Measurements from ENCODE around the gene TTLL9. TPM values are rescaled to one million over a fixed set of nuclear protein-coding genes. Genes with fewer than 3 reads are reported as not detected.
A peak's percentile ranks its signal among the peaks of the same experiment; 100 is the strongest.
"Not testable (repeated sequence)": the region's sequence is repeated elsewhere in the genome, so short reads cannot be mapped to it uniquely, and the experiment has no call there.

Gene TTLL9
- polyA plus RNA-seq, 1 donor from 2014 or later: not detected

GRCh38 chr20:31922588-31922987 is 52.2 kb downstream of the TTLL9 start:
- Mint-ChIP-seq H3K4me3 (no peak overlapping the region), H3K27me3 (peaks cover 4% of the 10 kb centered on the region), H3K27ac (no peak overlapping the region), H3K36me3 (no peaks in the 10 kb centered on the region), H3K9me3 (no peaks in the 10 kb centered on the region), H3K4me1 (peaks cover 0 to 7% (median 2%) of the 10 kb centered on the region in 3 donors)

- Mint-ChIP-seq H3K4me3 (no peak overlapping the region), H3K9me3 (no peaks in the 10 kb centered on the region), H3K36me3 (no peaks in the 10 kb centered on the region), H3K4me1 (peaks cover 0 to 2% (median 0%) of the 10 kb centered on the region in 3 donors), H3K27ac (no peak overlapping the region), H3K27me3 (peaks cover 4% of the 10 kb centered on the region)
These were observed 53.2 kb downstream of the TTLL9 start for GRCh38 chr20:31923388-31924331.

- no peaks in the 10 kb centered on the region for H3K36me3 Mint-ChIP-seq
- no peak overlapping the region for H3K27ac Mint-ChIP-seq
- no peak overlapping the region for H3K4me3 Mint-ChIP-seq
- peaks cover 0 to 2% (median 0%) of the 10 kb centered on the region in 3 donors for H3K4me1 Mint-ChIP-seq
- H3K9me3 Mint-ChIP-seq: no peaks in the 10 kb centered on the region
- H3K27me3 Mint-ChIP-seq: peaks cover 4% of the 10 kb centered on the region
These were observed 54.1 kb downstream of the TTLL9 start for GRCh38 chr20:31924561-31924960.

GRCh38 chr20:31925631-31926030 is 55.2 kb downstream of the TTLL9 start:
- no peaks in the 10 kb centered on the region for H3K9me3 Mint-ChIP-seq
- H3K27ac Mint-ChIP-seq: no peak overlapping the region
- H3K4me3 Mint-ChIP-seq: no peak overlapping the region
- peaks cover 4% of the 10 kb centered on the region for H3K27me3 Mint-ChIP-seq
- no peaks in the 10 kb centered on the region for H3K36me3 Mint-ChIP-seq
- H3K4me1 Mint-ChIP-seq: peaks cover 0 to 2% (median 0%) of the 10 kb centered on the region in 3 donors

- Mint-ChIP-seq H3K27ac (no peak overlapping the region), H3K27me3 (peaks cover 8% of the 10 kb centered on the region)
These were observed 56.1 kb downstream of the TTLL9 start for GRCh38 chr20:31926493-31926892.

GRCh38 chr20:31927627-31928159 is 57.3 kb downstream of the TTLL9 start:
- no peak overlapping the region for H3K27ac Mint-ChIP-seq
- no peak overlapping the region for H3K4me3 Mint-ChIP-seq
- peaks cover 8% of the 10 kb centered on the region for H3K27me3 Mint-ChIP-seq
- H3K36me3 Mint-ChIP-seq: no peaks in the 10 kb centered on the region
- H3K9me3 Mint-ChIP-seq: no peaks in the 10 kb centered on the region
- peaks cover 0 to 2% (median 0%) of the 10 kb centered on the region in 3 donors for H3K4me1 Mint-ChIP-seq

More at GRCh38 chr20:31926493-31926892, 56.1 kb downstream of the TTLL9 start:
- no peaks in the 10 kb centered on the region for H3K9me3 Mint-ChIP-seq
- no peak overlapping the region for H3K4me3 Mint-ChIP-seq
- H3K36me3 Mint-ChIP-seq: no peaks in the 10 kb centered on the region
- H3K4me1 Mint-ChIP-seq: peaks cover 0 to 2% (median 0%) of the 10 kb centered on the region in 3 donors

- H3K27me3 Mint-ChIP-seq: not testable (repeated sequence)
These were observed 59.2 kb downstream of the TTLL9 start for GRCh38 chr20:31929631-31930030.

GRCh38 chr20:31930779-31931178 is 60.3 kb downstream of the TTLL9 start:
- Mint-ChIP-seq H3K27me3 (peaks cover 7% of the 10 kb centered on the region), H3K27ac (peak overlapping the region in 1 of 3 donors; percentile 60), H3K36me3 (no peaks in the 10 kb centered on the region), H3K4me1 (no peaks in the 10 kb centered on the region), H3K4me3 (no peak overlapping the region), H3K9me3 (no peaks in the 10 kb centered on the region)

More at GRCh38 chr20:31929631-31930030, 59.2 kb downstream of the TTLL9 start:
- H3K9me3 Mint-ChIP-seq, H3K36me3 Mint-ChIP-seq, H3K4me3 Mint-ChIP-seq, H3K27ac Mint-ChIP-seq, H3K4me1 Mint-ChIP-seq: not testable (repeated sequence)

- Mint-ChIP-seq H3K9me3 (no peaks in the 10 kb centered on the region), H3K27me3 (peaks cover 5% of the 10 kb centered on the region)
These were observed 63.3 kb downstream of the TTLL9 start for GRCh38 chr20:31933698-31934097.

GRCh38 chr20:31934491-31934890 is 64.1 kb downstream of the TTLL9 start:
- Mint-ChIP-seq H3K9me3 (no peaks in the 10 kb centered on the region), H3K4me3 (no peak overlapping the region), H3K27ac (no peak overlapping the region), H3K27me3 (peaks cover 5% of the 10 kb centered on the region), H3K36me3 (no peaks in the 10 kb centered on the region), H3K4me1 (no peaks in the 10 kb centered on the region)

More at GRCh38 chr20:31933698-31934097, 63.3 kb downstream of the TTLL9 start:
- Mint-ChIP-seq H3K4me1 (no peaks in the 10 kb centered on the region), H3K27ac (no peak overlapping the region), H3K36me3 (no peaks in the 10 kb centered on the region), H3K4me3 (no peak overlapping the region)

- H3K4me3 Mint-ChIP-seq: no peak overlapping the region
- H3K27me3 Mint-ChIP-seq: peaks cover 5% of the 10 kb centered on the region
- H3K9me3 Mint-ChIP-seq: no peaks in the 10 kb centered on the region
These were observed 64.7 kb downstream of the TTLL9 start for GRCh38 chr20:31934968-31935764.

GRCh38 chr20:31936420-31936819 is 66.0 kb downstream of the TTLL9 start:
- peaks cover 2% of the 10 kb centered on the region for H3K36me3 Mint-ChIP-seq
- no peak overlapping the region for H3K4me3 Mint-ChIP-seq
- no peak overlapping the region for H3K27ac Mint-ChIP-seq
- no peaks in the 10 kb centered on the region for H3K9me3 Mint-ChIP-seq
- H3K4me1 Mint-ChIP-seq: peaks cover 0 to 1% (median 0%) of the 10 kb centered on the region in 3 donors
- peaks cover 1% of the 10 kb centered on the region for H3K27me3 Mint-ChIP-seq

More at GRCh38 chr20:31934968-31935764, 64.7 kb downstream of the TTLL9 start:
- Mint-ChIP-seq H3K36me3 (no peaks in the 10 kb centered on the region), H3K4me1 (no peaks in the 10 kb centered on the region), H3K27ac (no peak overlapping the region)

- no peak overlapping the region for H3K27ac Mint-ChIP-seq
- H3K36me3 Mint-ChIP-seq: peaks cover 4% of the 10 kb centered on the region
- peaks cover 0 to 1% (median 0%) of the 10 kb centered on the region in 3 donors for H3K4me1 Mint-ChIP-seq
- H3K27me3 Mint-ChIP-seq: peaks cover 1% of the 10 kb centered on the region
- H3K9me3 Mint-ChIP-seq: no peaks in the 10 kb centered on the region
- no peak overlapping the region for H3K4me3 Mint-ChIP-seq
These were observed 67.4 kb downstream of the TTLL9 start for GRCh38 chr20:31937820-31938219.

- H3K36me3 Mint-ChIP-seq: peaks cover 7% of the 10 kb centered on the region
- H3K27me3 Mint-ChIP-seq: no peaks in the 10 kb centered on the region
- H3K27ac Mint-ChIP-seq: no peak overlapping the region
- H3K4me1 Mint-ChIP-seq: peaks cover 0 to 1% (median 0%) of the 10 kb centered on the region in 3 donors
- H3K9me3 Mint-ChIP-seq: no peaks in the 10 kb centered on the region
- no peak overlapping the region for H3K4me3 Mint-ChIP-seq
These were observed 69.2 kb downstream of the TTLL9 start for GRCh38 chr20:31939661-31940060.

- H3K36me3 Mint-ChIP-seq: peaks cover 9% of the 10 kb centered on the region
- no peaks in the 10 kb centered on the region for H3K27me3 Mint-ChIP-seq
- H3K4me1 Mint-ChIP-seq: peaks cover 0 to 1% (median under 1%) of the 10 kb centered on the region in 3 donors
- H3K4me3 Mint-ChIP-seq: no peak overlapping the region
- no peak overlapping the region for H3K27ac Mint-ChIP-seq
- no peaks in the 10 kb centered on the region for H3K9me3 Mint-ChIP-seq
These were observed 72.6 kb downstream of the TTLL9 start for GRCh38 chr20:31943052-31943471.

Measured in IgD-negative memory B cell (primary cell).